OCI-LY3 (cell line): ENCODE measurements around the gene GINS2.

Experiments
- CTCF ChIP-seq: fragments of 200-600, 300-600 bp; sonication (generic); IDR thresholded peaks from 2 replicates; pipeline ENCODE4 v1.5.1; 2014; ENCODE audit warnings: antibody characterized with exemption, low read length, low read depth
- EZH2phosphoT487 ChIP-seq: fragments of 200-600 bp; shearing (Covaris generic); IDR thresholded peaks from 2 replicates; pipeline ENCODE4 v1.6.1; 2018; ENCODE audit warnings: antibody characterized with exemption, mixed run types, low read depth

- TF ChIP-seq CTCF: no peak
- no peak for TF ChIP-seq EZH2phosphoT487
Measured at GRCh38 chr16:85657996-85658395, 30.8 kb downstream of the GINS2 start.
